ENCODE results near the gene HLA-DOA.

GRCh38 chr6:32964776-32965175 is 44.6 kb downstream of the HLA-DOA start:
- TF ChIP-seq CTCF (IDR thresholded peaks at IDR 0.05) (no peak), POLR2A (IDR thresholded peaks at IDR 0.05) (no peak)

All from ovary (tissue), 3 donors.